Cardiac muscle cell (in vitro differentiated cells and primary cell): ENCODE results near the gene KRT72. TPM values are rescaled to one million over a fixed set of nuclear protein-coding genes. Genes with fewer than 3 reads are reported as not detected.

Experiments used
- DNase-seq, 2 donors: peaks; one replicate each; pipeline versions ENCODE4 v3.0.0 to v3.0.0-alpha.2; 2010 to 2017; ENCODE audit warnings: low read depth in 1 of 2, low spot score in 1 of 2
- H3K27ac ChIP-seq: fragments of 200-600 bp; sonication (generic); 2 replicates; pipeline ENCODE4 v1.5.1; 2016
- H3K27me3 ChIP-seq: fragments of 200-600 bp; sonication (generic); 2 replicates; pipeline ENCODE4 v1.6.0; 2016; ENCODE audit warnings: control low read depth
- H3K36me3 ChIP-seq: fragments of 200-600 bp; sonication (generic); 2 replicates; pipeline ENCODE4 v1.5.1; 2016; ENCODE audit warnings: control low read depth
- H3K4me1 ChIP-seq: fragments of 200-600 bp; sonication (generic); 2 replicates; pipeline ENCODE4 v1.8.1; 2017; ENCODE audit warnings: low read depth, mild to moderate bottlenecking, mixed run types
- H3K4me3 ChIP-seq: fragments of 200-600 bp; sonication (generic); 2 replicates; pipeline ENCODE4 v1.5.1; 2016; ENCODE audit warnings: mild to moderate bottlenecking
- H3K9me3 ChIP-seq: fragments of 200-600 bp; sonication (generic); 2 replicates; pipeline ENCODE4 v1.5.1; 2017; ENCODE audit warnings: low read depth, mild to moderate bottlenecking, control low read depth
- CTCF ChIP-seq: IDR thresholded peaks from 2 replicates; pipeline ENCODE4 v1.5.1; 2012; ENCODE audit warnings: low read depth, mild to moderate bottlenecking, low read length
- polyA plus RNA-seq: library from polyadenylated mRNA; unstranded; fragments of >200 nt; fragmentation: Nextera tagmentation; extraction: Ambion mirVana; gene quantifications from 2 replicates; pipeline ENCODE4 v1.2.1, GENCODE V29; 2016
- total RNA-seq: library from RNA; depleted of rRNA; stranded (reverse); fragments of >200 nt; gene quantifications from 2 replicates; pipeline ENCODE4 v1.2.3, GENCODE V29; 2016

KRT72 gene
- total and polyA plus RNA-seq, 2 experiments from 2014 or later = not detected

- no peak overlapping the region for H3K4me3 ChIP-seq
- no peaks in the 10 kb centered on the region for H3K36me3 ChIP-seq
- no peak for DNase-seq
- no peak overlapping the region for H3K27ac ChIP-seq
- H3K9me3 ChIP-seq = no peaks in the 10 kb centered on the region
- H3K4me1 ChIP-seq = no peaks in the 10 kb centered on the region
- TF ChIP-seq CTCF = no peak
- H3K27me3 ChIP-seq = peaks cover 29% of the 10 kb centered on the region
These were observed 49.9 kb downstream of the KRT72 start for GRCh38 chr12:52551216-52551865.

GRCh38 chr12:52546126-52546525, 55.1 kb downstream of the KRT72 start:
- Histone ChIP-seq H3K4me3 (no peak overlapping the region), H3K27ac (no peak overlapping the region), H3K9me3 (no peaks in the 10 kb centered on the region), H3K4me1 (no peaks in the 10 kb centered on the region), H3K27me3 (peaks cover 35% of the 10 kb centered on the region), H3K36me3 (no peaks in the 10 kb centered on the region)
- TF ChIP-seq CTCF = no peak
- no peak for DNase-seq

GRCh38 chr12:52543985-52544883, 57.0 kb downstream of the KRT72 start:
- Histone ChIP-seq H3K4me3 (no peak overlapping the region), H3K27ac (no peak overlapping the region), H3K36me3 (no peaks in the 10 kb centered on the region), H3K9me3 (no peaks in the 10 kb centered on the region), H3K27me3 (peaks cover 24% of the 10 kb centered on the region), H3K4me1 (no peaks in the 10 kb centered on the region)
- TF ChIP-seq CTCF = no peak
- DNase-seq = no peak

GRCh38 chr12:52542785-52543318, 58.4 kb downstream of the KRT72 start:
- no peak for TF ChIP-seq CTCF

GRCh38 chr12:52542157-52542556, 59.1 kb downstream of the KRT72 start:
- Histone ChIP-seq H3K27me3 (peaks cover 17% of the 10 kb centered on the region), H3K4me1 (no peaks in the 10 kb centered on the region), H3K36me3 (no peaks in the 10 kb centered on the region), H3K4me3 (no peak overlapping the region), H3K27ac (no peak overlapping the region), H3K9me3 (no peaks in the 10 kb centered on the region)
- TF ChIP-seq CTCF = no peak
- DNase-seq = no peak

More at GRCh38 chr12:52542785-52543318, 58.4 kb downstream of the KRT72 start:
- Histone ChIP-seq H3K27me3 (peaks cover 18% of the 10 kb centered on the region), H3K9me3 (no peaks in the 10 kb centered on the region), H3K4me1 (no peaks in the 10 kb centered on the region), H3K4me3 (no peak overlapping the region), H3K27ac (no peak overlapping the region), H3K36me3 (no peaks in the 10 kb centered on the region)
- DNase-seq = no peak
